ENCODE results near the gene FBXO45. TPM values are rescaled to one million over a fixed set of nuclear protein-coding genes. Genes with fewer than 3 reads are reported as not detected.
"Not testable (repeated sequence)": the region's sequence is repeated elsewhere in the genome, so short reads cannot be mapped to it uniquely, and the experiment has no call there.

The FBXO45 gene, protein sequence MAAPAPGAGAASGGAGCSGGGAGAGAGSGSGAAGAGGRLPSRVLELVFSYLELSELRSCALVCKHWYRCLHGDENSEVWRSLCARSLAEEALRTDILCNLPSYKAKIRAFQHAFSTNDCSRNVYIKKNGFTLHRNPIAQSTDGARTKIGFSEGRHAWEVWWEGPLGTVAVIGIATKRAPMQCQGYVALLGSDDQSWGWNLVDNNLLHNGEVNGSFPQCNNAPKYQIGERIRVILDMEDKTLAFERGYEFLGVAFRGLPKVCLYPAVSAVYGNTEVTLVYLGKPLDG
- total RNA-seq (1 to 10 TPM; 4.3 to 4.7 TPM), polyA plus RNA-seq (1 to 10 TPM; 1.7 to 2.9 (median 2.8) TPM), total RNA-seq (8.3 to 45.4 (median 21.7) reads per million in 6 experiments)

DNA sequence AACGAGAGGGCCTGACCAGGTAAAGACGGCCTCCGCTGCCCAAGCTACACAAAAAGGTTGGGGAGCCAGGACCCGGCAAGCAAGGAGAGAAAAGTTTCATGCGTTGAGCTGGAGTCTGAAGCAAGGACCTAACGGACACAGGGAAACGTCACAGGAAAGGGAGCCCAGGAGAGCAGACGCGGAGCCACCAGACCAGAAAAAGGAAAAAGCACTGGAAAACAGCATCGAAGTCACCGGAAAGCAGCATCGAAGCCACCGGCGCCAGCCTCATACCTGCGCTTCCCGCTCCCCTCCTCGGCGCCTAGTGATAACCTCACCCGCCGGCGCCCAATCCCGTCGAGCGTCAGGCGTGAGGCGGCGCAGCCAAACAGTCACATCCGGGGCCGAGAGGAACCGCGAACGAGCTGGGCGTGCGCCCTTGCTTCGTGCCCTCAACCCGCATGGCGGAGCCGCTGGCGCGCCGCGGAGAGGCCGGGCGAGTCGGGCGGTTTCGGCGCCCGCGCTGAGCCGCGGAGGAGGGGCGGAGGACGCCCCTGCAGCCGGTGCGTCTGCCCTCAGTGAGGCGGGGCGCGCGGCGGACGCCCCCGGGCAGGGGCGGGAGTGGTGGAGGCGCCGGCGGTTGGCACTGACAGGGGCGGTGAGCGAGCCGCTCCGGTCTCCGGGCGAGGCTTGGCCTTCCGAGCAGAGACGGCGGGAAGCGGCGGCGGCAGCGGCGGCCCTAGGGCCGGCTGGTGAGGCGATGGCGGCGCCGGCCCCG, at the start of gene FBXO45, which contains the start of gene WDR53:
FBXO45 (plus strand) TSS at position 415 of the 757 bp plus-strand sequence; CDS start at position 740, 325 bp downstream.
WDR53 (minus strand) TSS at position 309 of the 757 bp plus-strand sequence. CDS start 7,079 bp downstream, outside the sequence.
- POLR2A ChIA-PET: interaction anchor here (0.6 to 2.0 kb wide), 16 partner anchors 17 to 374 kb away, joined by 3 to 16 read pairs (median 4); partner anchors contain the start of genes DYNLT2B, NCBP2, PAK2 and RNF168
- Mint-ChIP-seq H3K9me3 (no peaks in the 10 kb centered on the region), H3K27ac (peak within 1 kb of the TSS; percentile 90 to 99 (median 98)), H3K4me1 (peaks cover 17 to 52% (median 35%) of the 10 kb centered on the region in 4 donors), H3K4me3 (peak within 1 kb of the TSS; percentile 85 to 99 (median 97)), H3K36me3 (peaks cover 0 to 23% (median 0%) of the 10 kb centered on the region in 3 donors), H3K27me3 (no peaks in the 10 kb centered on the region)
- DNase-seq (peak; percentile 92 to 96 (median 95)), ATAC-seq (peak; percentile 91 to 92)

GRCh38 chr3:196518966-196519717, 49.3 kb upstream of the FBXO45 start:
- Mint-ChIP-seq H3K27ac (no peak overlapping the region), H3K9me3 (peaks cover 11 to 75% (median 28%) of the 10 kb centered on the region in 9 donors), H3K27me3 (peaks cover 0 to 5% (median 0%) of the 10 kb centered on the region in 5 donors), H3K4me1 (no peaks in the 10 kb centered on the region), H3K36me3 (peaks cover 0 to 50% (median 23%) of the 10 kb centered on the region in 3 donors), H3K4me3 (no peak overlapping the region)
- ATAC-seq (no peak), DNase-seq (peak in 7 of 10 donors; percentile 10 to 37 (median 26))
- POLR2A ChIA-PET: no interaction called here

GRCh38 chr3:196519718-196520082, 48.8 kb upstream of the FBXO45 start:
- Mint-ChIP-seq H3K36me3 (peaks cover 0 to 50% (median 23%) of the 10 kb centered on the region in 3 donors), H3K27ac (no peak overlapping the region), H3K4me3 (no peak overlapping the region), H3K27me3 (peaks cover 0 to 5% (median 0%) of the 10 kb centered on the region in 5 donors), H3K9me3 (peaks cover 11 to 73% (median 28%) of the 10 kb centered on the region in 9 donors), H3K4me1 (no peaks in the 10 kb centered on the region)
- POLR2A ChIA-PET: no interaction called here
- DNase-seq: peak in 2 of 10 donors; percentile 20 to 25
- ATAC-seq: no peak

DNA sequence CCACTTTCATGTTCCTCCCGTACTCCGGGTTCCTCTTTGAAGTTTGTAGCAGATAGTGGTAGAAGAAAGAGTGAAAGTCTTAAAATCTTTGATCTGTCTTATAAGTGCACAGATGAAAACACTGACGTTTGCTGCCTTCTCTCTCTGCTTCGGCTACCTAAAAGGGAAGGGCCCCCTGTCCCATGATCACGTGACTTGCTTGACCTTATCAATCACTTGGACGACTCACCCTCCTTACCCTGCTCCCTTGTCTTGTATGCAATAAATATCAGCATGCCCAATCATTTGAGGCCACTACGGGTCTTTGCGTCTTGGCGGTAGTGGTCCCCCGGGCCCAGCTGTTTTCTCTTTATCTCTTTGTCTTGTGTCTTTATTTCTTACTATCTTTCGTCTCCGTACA, 47.2 kb upstream of the FBXO45 start:
- Mint-ChIP-seq H3K36me3 (peaks cover 0 to 42% (median 25%) of the 10 kb centered on the region in 3 donors), H3K9me3 (peaks cover 10 to 67% (median 28%) of the 10 kb centered on the region in 9 donors), H3K27me3 (peaks cover 0 to 11% (median 3%) of the 10 kb centered on the region in 5 donors)
- H3K4me1 Mint-ChIP-seq, ATAC-seq, DNase-seq, H3K27ac Mint-ChIP-seq, POLR2A ChIA-PET, H3K4me3 Mint-ChIP-seq: not testable (repeated sequence)

GRCh38 chr3:196523841-196524240, 44.6 kb upstream of the FBXO45 start:
- Mint-ChIP-seq H3K9me3 (peaks cover 8 to 43% (median 28%) of the 10 kb centered on the region in 9 donors), H3K4me1 (peaks cover 0 to 2% (median 0%) of the 10 kb centered on the region in 4 donors), H3K27ac (no peak overlapping the region), H3K4me3 (no peak overlapping the region), H3K27me3 (peaks cover 0 to 23% (median 0%) of the 10 kb centered on the region in 5 donors), H3K36me3 (peaks cover 0 to 34% (median 20%) of the 10 kb centered on the region in 3 donors)
- POLR2A ChIA-PET: interaction anchor here (0.6 kb wide), 1 partner anchor 51 kb away, joined by 3 read pairs; no protein-coding TSS in a partner anchor
- DNase-seq (no peak), ATAC-seq (no peak)

- no peak overlapping the region for H3K4me3 Mint-ChIP-seq
- H3K36me3 Mint-ChIP-seq: peaks cover 0 to 27% (median 16%) of the 10 kb centered on the region in 3 donors
- H3K27me3 Mint-ChIP-seq: peaks cover 0 to 23% (median 0%) of the 10 kb centered on the region in 5 donors
- H3K4me1 Mint-ChIP-seq: peaks cover 0 to 2% (median 1%) of the 10 kb centered on the region in 4 donors
- H3K27ac Mint-ChIP-seq: no peak overlapping the region
- DNase-seq (no peak), ATAC-seq (no peak)
- peaks cover 8 to 36% (median 28%) of the 10 kb centered on the region in 9 donors for H3K9me3 Mint-ChIP-seq
- POLR2A ChIA-PET: no interaction called here
Measured at GRCh38 chr3:196524527-196524926, 43.9 kb upstream of the FBXO45 start.

GRCh38 chr3:196525141-196525540, 43.3 kb upstream of the FBXO45 start:
- Mint-ChIP-seq H3K36me3 (peaks cover 0 to 23% (median 14%) of the 10 kb centered on the region in 3 donors), H3K4me3 (no peak overlapping the region), H3K27ac (no peak overlapping the region), H3K9me3 (peaks cover 8 to 30% (median 22%) of the 10 kb centered on the region in 9 donors), H3K4me1 (peaks cover 0 to 2% (median 1%) of the 10 kb centered on the region in 4 donors), H3K27me3 (peaks cover 0 to 23% (median 0%) of the 10 kb centered on the region in 5 donors)
- POLR2A ChIA-PET: no interaction called here
- DNase-seq (no peak), ATAC-seq (no peak)

DNA sequence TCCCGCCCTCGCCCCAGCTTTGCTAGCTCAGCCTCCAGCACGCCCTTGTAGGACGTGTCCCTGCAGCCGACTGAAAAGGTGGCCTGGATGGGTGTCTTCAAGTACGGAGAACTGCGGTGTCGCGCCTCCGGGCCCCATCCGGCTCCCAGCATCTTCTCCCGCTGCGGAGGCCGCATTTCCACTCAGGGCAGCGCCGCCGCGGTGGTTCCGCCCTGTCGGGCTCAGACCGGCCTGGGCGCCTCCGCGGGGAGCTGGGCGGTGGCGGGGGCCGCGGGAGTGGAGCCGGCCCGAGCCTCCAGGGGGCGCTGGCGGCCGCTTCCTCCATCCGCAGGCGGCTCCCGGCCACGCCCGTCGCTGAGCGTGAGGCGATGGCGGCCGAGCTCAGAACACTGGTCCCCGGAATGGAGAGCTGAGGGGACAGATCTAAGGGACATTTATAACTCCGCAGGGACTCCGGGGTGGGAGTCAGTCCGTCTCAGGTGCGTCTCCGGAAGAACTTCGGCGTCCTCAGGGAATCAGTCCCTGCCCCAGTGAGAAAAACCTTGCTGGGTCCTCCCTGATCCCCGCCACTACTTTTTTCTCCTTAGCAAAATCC, 39.7 kb upstream of the FBXO45 start:
- Mint-ChIP-seq H3K36me3 (peaks cover 0 to 8% (median 2%) of the 10 kb centered on the region in 3 donors), H3K4me1 (peaks cover 0 to 2% (median 1%) of the 10 kb centered on the region in 4 donors), H3K9me3 (peaks cover 0 to 6% (median 0%) of the 10 kb centered on the region in 9 donors), H3K27ac (peak overlapping the region in 3 of 10 donors; percentile 19 to 66 (median 47)), H3K27me3 (peaks cover 0 to 29% (median 11%) of the 10 kb centered on the region in 5 donors), H3K4me3 (peak overlapping the region in 9 of 10 donors; percentile 44 to 71 (median 66))
- DNase-seq (peak; percentile 22 to 77 (median 67)), ATAC-seq (peak; percentile 97 to 98)
- POLR2A ChIA-PET: interaction anchor here (1.0 to 1.2 kb wide), 3 partner anchors 13 to 26 kb away, joined by 3 to 8 read pairs (median 3); no protein-coding TSS in a partner anchor

- H3K4me1 Mint-ChIP-seq: peaks cover 0 to 2% (median 1%) of the 10 kb centered on the region in 4 donors
- DNase-seq (no peak), ATAC-seq (no peak)
- H3K36me3 Mint-ChIP-seq: peaks cover 0 to 8% (median 0%) of the 10 kb centered on the region in 3 donors
- POLR2A ChIA-PET: no interaction called here
- H3K4me3 Mint-ChIP-seq: no peak overlapping the region
- H3K27me3 Mint-ChIP-seq: peaks cover 0 to 19% (median 8%) of the 10 kb centered on the region in 5 donors
- H3K27ac Mint-ChIP-seq: no peak overlapping the region
- H3K9me3 Mint-ChIP-seq: peaks cover 0 to 6% (median 0%) of the 10 kb centered on the region in 9 donors
Measured at GRCh38 chr3:196531418-196531817, 37.0 kb upstream of the FBXO45 start.

GRCh38 chr3:196533260-196533681, 35.2 kb upstream of the FBXO45 start:
- POLR2A ChIA-PET: no interaction called here
- Mint-ChIP-seq H3K36me3 (peaks cover 0 to 8% (median 0%) of the 10 kb centered on the region in 3 donors), H3K4me3 (no peak overlapping the region), H3K27me3 (peaks cover 0 to 15% (median 8%) of the 10 kb centered on the region in 5 donors), H3K9me3 (peaks cover 0 to 6% (median 0%) of the 10 kb centered on the region in 9 donors), H3K27ac (no peak overlapping the region), H3K4me1 (peaks cover 0 to 2% (median 1%) of the 10 kb centered on the region in 4 donors)
- DNase-seq (no peak), ATAC-seq (no peak)

GRCh38 chr3:196537319-196537984, 31.0 kb upstream of the FBXO45 start:
- no peak overlapping the region for H3K27ac Mint-ChIP-seq
- DNase-seq (peak; percentile 17 to 74 (median 46)), ATAC-seq (no peak)
- H3K27me3 Mint-ChIP-seq: peaks cover 0 to 6% (median 3%) of the 10 kb centered on the region in 5 donors
- no peak overlapping the region for H3K4me3 Mint-ChIP-seq
- H3K9me3 Mint-ChIP-seq: no peaks in the 10 kb centered on the region
- no peaks in the 10 kb centered on the region for H3K36me3 Mint-ChIP-seq
- POLR2A ChIA-PET: no interaction called here
- H3K4me1 Mint-ChIP-seq: no peaks in the 10 kb centered on the region

Data from naive thymus-derived CD8-positive, alpha-beta T cell (primary cell).